WTC11 (cell line): Measurements from ENCODE around the gene PPP1R18. TPM values are rescaled to one million over a fixed set of nuclear protein-coding genes. Genes with fewer than 3 reads are reported as not detected.

ENCODE experiments used
- ATAC-seq: fragments of 200-7000 bp; cut with Tn5 transposase; 2 replicates; pipeline ENCODE4 v1.10.0; 2021; ENCODE audit warnings: mild to moderate bottlenecking, moderate library complexity
- CTCF ChIA-PET: fragments of 300-600 bp; sonication (Branson Sonifier 250); formaldehyde crosslinking; loops from one replicate; lab custom pipeline; 2021; ENCODE audit warnings: antibody characterized with exemption; lab: Charles Lee
- POLR2A ChIA-PET: fragments of 350-600 bp; sonication (Branson Sonifier 250); formaldehyde crosslinking; loops from one replicate; lab custom pipeline; 2021; ENCODE audit warnings: antibody characterized with exemption; lab: Charles Lee
- DNase-seq: peaks from one replicate; pipeline ENCODE4 v3.0.0; 2021; ENCODE audit warnings: low spot score
- H3K27ac Mint-ChIP-seq: 2 replicates; pipeline ENCODE4 v1.8.0; 2021; ENCODE audit warnings: mixed read lengths
- H3K27me3 Mint-ChIP-seq: 2 replicates; pipeline ENCODE4 v1.8.0; 2021; ENCODE audit warnings: low read depth, mild to moderate bottlenecking, moderate library complexity, mixed read lengths
- H3K36me3 Mint-ChIP-seq: 2 replicates; pipeline ENCODE4 v1.8.0; 2021; ENCODE audit warnings: mixed read lengths
- H3K4me1 Mint-ChIP-seq: 2 replicates; pipeline ENCODE4 v1.8.0; 2022; ENCODE audit warnings: mixed read lengths
- H3K4me3 Mint-ChIP-seq: 2 replicates; pipeline ENCODE4 v1.8.0; 2021; ENCODE audit warnings: mild to moderate bottlenecking, moderate library complexity, mixed read lengths
- H3K9me3 Mint-ChIP-seq: 2 replicates; pipeline ENCODE4 v1.8.0; 2021; ENCODE audit warnings: mixed read lengths
- ARID4B ChIP-seq: sonication (generic); formaldehyde crosslinking; IDR thresholded peaks from 2 replicates; pipeline ENCODE4 v1.8.0; 2023; ENCODE audit warnings: missing genetic modification reagents, mild to moderate bottlenecking, borderline replicate concordance
- ATF1 ChIP-seq: sonication (generic); formaldehyde crosslinking; IDR thresholded peaks from 2 replicates; pipeline ENCODE4 v1.8.1; 2023; ENCODE audit warnings: mild to moderate bottlenecking, moderate library complexity, missing genetic modification reagents
- CBFB ChIP-seq: sonication (generic); formaldehyde crosslinking; IDR thresholded peaks from 2 replicates; pipeline ENCODE4 v1.8.1; 2022; ENCODE audit warnings: mild to moderate bottlenecking, low read depth, missing genetic modification reagents
- CREM ChIP-seq: sonication (generic); formaldehyde crosslinking; IDR thresholded peaks from 2 replicates; pipeline ENCODE4 v1.8.1; 2022; ENCODE audit warnings: mild to moderate bottlenecking, missing genetic modification reagents, moderate library complexity
- ERG ChIP-seq: fragments of 250-450 bp; sonication (Bioruptor Pico); IDR thresholded peaks from 2 replicates; pipeline ENCODE4 v1.8.0; 2021; ENCODE audit warnings: mild to moderate bottlenecking
- ETV6 ChIP-seq: sonication (generic); formaldehyde crosslinking; IDR thresholded peaks from 2 replicates; pipeline ENCODE4 v1.8.1; 2022; ENCODE audit warnings: mild to moderate bottlenecking, missing genetic modification reagents
- GRHL2 ChIP-seq: fragments of 250-450 bp; sonication (Bioruptor Pico); IDR thresholded peaks from 2 replicates; pipeline ENCODE4 v1.8.0; 2022; ENCODE audit warnings: mild to moderate bottlenecking, moderate library complexity; ENCODE audit not compliant: insufficient replicate concordance, severe bottlenecking
- NFYB ChIP-seq: sonication (generic); formaldehyde crosslinking; conservative IDR thresholded peaks from 2 replicates; pipeline ENCODE4 v1.8.0; 2022; ENCODE audit warnings: low read depth, missing genetic modification reagents
- SP1 ChIP-seq: sonication (generic); formaldehyde crosslinking; conservative IDR thresholded peaks from 2 replicates; pipeline ENCODE4 v1.8.1; 2022; ENCODE audit warnings: missing genetic modification reagents
- TCF7 ChIP-seq: sonication (generic); formaldehyde crosslinking; IDR thresholded peaks from 2 replicates; pipeline ENCODE4 v1.8.0; 2022; ENCODE audit warnings: mild to moderate bottlenecking, low read depth, missing genetic modification reagents, moderate library complexity
- TP53 ChIP-seq: sonication (generic); formaldehyde crosslinking; IDR thresholded peaks from 2 replicates; pipeline ENCODE4 v1.8.1; 2023; ENCODE audit warnings: mild to moderate bottlenecking, missing genetic modification reagents
- ZNF138 ChIP-seq: sonication (generic); formaldehyde crosslinking; conservative IDR thresholded peaks from 2 replicates; pipeline ENCODE4 v1.8.1; 2022; ENCODE audit warnings: mild to moderate bottlenecking, moderate library complexity, missing genetic modification reagents
- ZNF219 ChIP-seq: sonication (generic); formaldehyde crosslinking; IDR thresholded peaks from 2 replicates; pipeline ENCODE4 v1.8.0; 2023; ENCODE audit warnings: missing genetic modification reagents, mild to moderate bottlenecking, borderline replicate concordance
- ZNF396 ChIP-seq: fragments of 250-450 bp; sonication (Bioruptor Pico); IDR thresholded peaks from 2 replicates; pipeline ENCODE4 v1.8.0; 2021; ENCODE audit warnings: mild to moderate bottlenecking, moderate library complexity, borderline replicate concordance
- total RNA-seq: library from RNA; stranded (reverse); gene quantifications from 3 replicates; pipeline ENCODE4 v1.2.3, GENCODE V29; 2021
- TF ChIP-seq, protein P1 (sequence below): sonication (generic); formaldehyde crosslinking; conservative IDR thresholded peaks from 2 replicates; pipeline ENCODE4 v1.8.1; 2023; ENCODE audit warnings: mild to moderate bottlenecking, low read depth, missing genetic modification reagents, moderate library complexity
- TF ChIP-seq, protein P2 (sequence below): fragments of 250-450 bp; sonication (Bioruptor Pico); IDR thresholded peaks from 2 replicates; pipeline ENCODE4 v1.9.0; 2021; ENCODE audit warnings: mild to moderate bottlenecking
- TF ChIP-seq, protein P3 (sequence below): sonication (generic); formaldehyde crosslinking; IDR thresholded peaks from 2 replicates; pipeline ENCODE4 v1.8.0; 2022; ENCODE audit warnings: missing genetic modification reagents
- TF ChIP-seq, protein P4 (sequence below): sonication (generic); formaldehyde crosslinking; conservative IDR thresholded peaks from 2 replicates; pipeline ENCODE4 v1.8.1; 2022; ENCODE audit warnings: mild to moderate bottlenecking, missing genetic modification reagents
- TF ChIP-seq, protein P5 (sequence below): sonication (generic); formaldehyde crosslinking; IDR thresholded peaks from 2 replicates; pipeline ENCODE4 v1.8.1; 2022; ENCODE audit warnings: mild to moderate bottlenecking, missing genetic modification reagents, moderate library complexity, borderline replicate concordance

PPP1R18 gene
- total RNA-seq, 1 experiment from 2014 or later, result 36.5 TPM

DNA sequence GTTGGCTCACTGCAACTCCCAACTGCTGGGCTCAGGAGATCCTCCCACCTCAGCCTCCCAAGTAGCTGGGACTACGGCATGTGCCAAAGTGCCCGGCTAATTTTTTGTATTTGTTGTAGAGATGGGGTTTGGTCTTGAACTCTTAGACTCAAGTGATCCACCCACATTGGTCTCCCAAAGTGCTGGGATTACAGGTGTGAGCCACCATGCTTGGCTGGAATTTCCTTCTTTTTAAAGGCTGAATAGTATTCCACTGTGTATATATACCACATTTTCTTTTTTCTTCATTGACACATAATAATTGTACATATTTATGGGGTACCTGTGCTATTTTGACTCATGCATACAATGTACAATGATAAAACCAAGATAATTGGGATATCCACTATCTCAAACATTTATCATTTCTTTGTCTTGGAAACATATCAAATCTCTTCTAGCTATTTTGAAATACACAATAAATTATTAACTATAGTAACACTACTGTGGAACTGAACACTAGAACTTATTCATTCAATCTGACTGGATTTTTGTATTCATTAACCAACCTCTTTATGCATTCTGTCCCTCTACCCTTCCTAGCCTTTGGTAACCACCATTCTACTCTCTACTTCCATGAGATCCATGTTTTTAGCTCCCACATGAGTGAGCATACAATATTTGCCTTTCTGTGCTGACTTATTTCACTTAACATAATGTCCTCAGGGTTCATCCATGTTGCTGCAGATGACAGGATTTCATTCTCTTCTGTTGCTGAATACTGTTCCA is 22.8 kb upstream of the PPP1R18 start:
- DNase-seq (no peak), ATAC-seq (no peak)
- Mint-ChIP-seq H3K36me3 (peaks cover 82% of the 10 kb centered on the region), H3K27me3 (no peaks in the 10 kb centered on the region), H3K4me3 (no peak overlapping the region), H3K4me1 (peaks cover 14% of the 10 kb centered on the region), H3K9me3 (no peaks in the 10 kb centered on the region), H3K27ac (no peak overlapping the region)
- POLR2A ChIA-PET, result no interaction called here
- CTCF ChIA-PET, result interaction anchor here (1.4 to 1.7 kb wide), 2 partner anchors 21 to 30 kb away, joined by 4 to 5 read pairs; no protein-coding TSS in a partner anchor
- TF ChIP-seq ZNF396 (CRISPR knock-in tag), result no peak
- no peak for TF ChIP-seq ZNF138 (CRISPR knock-in tag)
- TF ChIP-seq, protein P1, sequence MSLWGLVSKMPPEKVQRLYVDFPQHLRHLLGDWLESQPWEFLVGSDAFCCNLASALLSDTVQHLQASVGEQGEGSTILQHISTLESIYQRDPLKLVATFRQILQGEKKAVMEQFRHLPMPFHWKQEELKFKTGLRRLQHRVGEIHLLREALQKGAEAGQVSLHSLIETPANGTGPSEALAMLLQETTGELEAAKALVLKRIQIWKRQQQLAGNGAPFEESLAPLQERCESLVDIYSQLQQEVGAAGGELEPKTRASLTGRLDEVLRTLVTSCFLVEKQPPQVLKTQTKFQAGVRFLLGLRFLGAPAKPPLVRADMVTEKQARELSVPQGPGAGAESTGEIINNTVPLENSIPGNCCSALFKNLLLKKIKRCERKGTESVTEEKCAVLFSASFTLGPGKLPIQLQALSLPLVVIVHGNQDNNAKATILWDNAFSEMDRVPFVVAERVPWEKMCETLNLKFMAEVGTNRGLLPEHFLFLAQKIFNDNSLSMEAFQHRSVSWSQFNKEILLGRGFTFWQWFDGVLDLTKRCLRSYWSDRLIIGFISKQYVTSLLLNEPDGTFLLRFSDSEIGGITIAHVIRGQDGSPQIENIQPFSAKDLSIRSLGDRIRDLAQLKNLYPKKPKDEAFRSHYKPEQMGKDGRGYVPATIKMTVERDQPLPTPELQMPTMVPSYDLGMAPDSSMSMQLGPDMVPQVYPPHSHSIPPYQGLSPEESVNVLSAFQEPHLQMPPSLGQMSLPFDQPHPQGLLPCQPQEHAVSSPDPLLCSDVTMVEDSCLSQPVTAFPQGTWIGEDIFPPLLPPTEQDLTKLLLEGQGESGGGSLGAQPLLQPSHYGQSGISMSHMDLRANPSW (CRISPR knock-in tag), result no peak
- no peak for TF ChIP-seq SP1 (CRISPR knock-in tag)
- TF ChIP-seq, protein P2, sequence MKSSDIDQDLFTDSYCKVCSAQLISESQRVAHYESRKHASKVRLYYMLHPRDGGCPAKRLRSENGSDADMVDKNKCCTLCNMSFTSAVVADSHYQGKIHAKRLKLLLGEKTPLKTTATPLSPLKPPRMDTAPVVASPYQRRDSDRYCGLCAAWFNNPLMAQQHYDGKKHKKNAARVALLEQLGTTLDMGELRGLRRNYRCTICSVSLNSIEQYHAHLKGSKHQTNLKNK (CRISPR knock-in tag), result no peak
- no peak for TF ChIP-seq GRHL2 (CRISPR knock-in tag)
- TF ChIP-seq, protein P3, sequence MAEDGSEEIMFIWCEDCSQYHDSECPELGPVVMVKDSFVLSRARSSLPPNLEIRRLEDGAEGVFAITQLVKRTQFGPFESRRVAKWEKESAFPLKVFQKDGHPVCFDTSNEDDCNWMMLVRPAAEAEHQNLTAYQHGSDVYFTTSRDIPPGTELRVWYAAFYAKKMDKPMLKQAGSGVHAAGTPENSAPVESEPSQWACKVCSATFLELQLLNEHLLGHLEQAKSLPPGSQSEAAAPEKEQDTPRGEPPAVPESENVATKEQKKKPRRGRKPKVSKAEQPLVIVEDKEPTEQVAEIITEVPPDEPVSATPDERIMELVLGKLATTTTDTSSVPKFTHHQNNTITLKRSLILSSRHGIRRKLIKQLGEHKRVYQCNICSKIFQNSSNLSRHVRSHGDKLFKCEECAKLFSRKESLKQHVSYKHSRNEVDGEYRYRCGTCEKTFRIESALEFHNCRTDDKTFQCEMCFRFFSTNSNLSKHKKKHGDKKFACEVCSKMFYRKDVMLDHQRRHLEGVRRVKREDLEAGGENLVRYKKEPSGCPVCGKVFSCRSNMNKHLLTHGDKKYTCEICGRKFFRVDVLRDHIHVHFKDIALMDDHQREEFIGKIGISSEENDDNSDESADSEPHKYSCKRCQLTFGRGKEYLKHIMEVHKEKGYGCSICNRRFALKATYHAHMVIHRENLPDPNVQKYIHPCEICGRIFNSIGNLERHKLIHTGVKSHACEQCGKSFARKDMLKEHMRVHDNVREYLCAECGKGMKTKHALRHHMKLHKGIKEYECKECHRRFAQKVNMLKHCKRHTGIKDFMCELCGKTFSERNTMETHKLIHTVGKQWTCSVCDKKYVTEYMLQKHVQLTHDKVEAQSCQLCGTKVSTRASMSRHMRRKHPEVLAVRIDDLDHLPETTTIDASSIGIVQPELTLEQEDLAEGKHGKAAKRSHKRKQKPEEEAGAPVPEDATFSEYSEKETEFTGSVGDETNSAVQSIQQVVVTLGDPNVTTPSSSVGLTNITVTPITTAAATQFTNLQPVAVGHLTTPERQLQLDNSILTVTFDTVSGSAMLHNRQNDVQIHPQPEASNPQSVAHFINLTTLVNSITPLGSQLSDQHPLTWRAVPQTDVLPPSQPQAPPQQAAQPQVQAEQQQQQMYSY (CRISPR knock-in tag), result no peak
- no peak for TF ChIP-seq NFYB (CRISPR knock-in tag)
- no peak for TF ChIP-seq CREM
- TF ChIP-seq, protein P4, sequence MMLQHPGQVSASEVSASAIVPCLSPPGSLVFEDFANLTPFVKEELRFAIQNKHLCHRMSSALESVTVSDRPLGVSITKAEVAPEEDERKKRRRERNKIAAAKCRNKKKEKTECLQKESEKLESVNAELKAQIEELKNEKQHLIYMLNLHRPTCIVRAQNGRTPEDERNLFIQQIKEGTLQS, result no peak
- TF ChIP-seq TCF7 (CRISPR knock-in tag), result no peak
- no peak for TF ChIP-seq TP53
- no peak for TF ChIP-seq CBFB
- no peak for TF ChIP-seq ERG (CRISPR knock-in tag)
- TF ChIP-seq, all 79 proteins: peak for 0

DNA sequence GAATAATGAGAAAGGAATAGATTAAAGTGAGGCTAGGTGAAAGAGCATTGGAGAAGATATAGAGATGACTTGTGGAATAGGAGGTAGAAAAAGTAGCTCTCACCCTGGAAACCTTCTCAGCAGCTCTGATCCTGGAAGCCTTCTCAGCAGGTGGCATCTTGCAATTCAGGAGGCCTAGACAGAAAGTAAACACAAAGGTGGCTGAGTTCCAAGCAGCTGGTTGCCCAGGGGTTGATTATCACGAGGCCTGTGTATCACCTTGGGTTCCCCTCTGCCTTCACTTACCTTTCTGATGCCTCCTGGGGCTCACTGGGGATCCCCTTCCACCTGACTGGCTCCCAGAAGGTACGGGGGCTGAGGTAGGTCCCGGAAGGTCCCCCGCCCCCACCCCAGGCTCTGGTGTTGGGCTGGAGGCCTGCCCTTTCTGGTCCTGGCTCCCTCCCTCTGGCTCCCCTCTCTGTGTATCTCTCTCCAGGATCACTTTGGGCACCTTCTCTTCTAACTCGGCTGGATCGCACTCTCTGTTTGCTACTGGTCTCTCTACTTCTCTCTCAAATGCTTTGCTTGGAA is 20.9 kb upstream of the PPP1R18 start:
- H3K4me1 Mint-ChIP-seq, result peaks cover 14% of the 10 kb centered on the region
- no peaks in the 10 kb centered on the region; the same call in 1 of the 2 replicates for H3K27me3 Mint-ChIP-seq
- H3K9me3 Mint-ChIP-seq, result no peaks in the 10 kb centered on the region
- ChIA-PET POLR2A (interaction anchor here (1.1 kb wide), 1 partner anchor 10 kb away, joined by 4 read pairs; the partner anchor contains the start of gene MDC1), CTCF (interaction anchor here (1.5 to 3.0 kb wide), 2 partner anchors 23 to 28 kb away, joined by 6 to 16 read pairs; no protein-coding TSS in a partner anchor)
- DNase-seq (no peak), ATAC-seq (peak; percentile 51)
- H3K27ac Mint-ChIP-seq, result peak overlapping the region; percentile 47
- H3K4me3 Mint-ChIP-seq, result no peak overlapping the region
- peaks cover 80% of the 10 kb centered on the region for H3K36me3 Mint-ChIP-seq
- TF ChIP-seq ETV6 (CRISPR knock-in tag) (no peak), ATF1 (CRISPR knock-in tag) (no peak), SP1 (CRISPR knock-in tag) (no peak), ARID4B (CRISPR knock-in tag) (no peak), ZNF219 (CRISPR knock-in tag) (no peak), GRHL2 (CRISPR knock-in tag) (no peak)
- TF ChIP-seq, protein P5, sequence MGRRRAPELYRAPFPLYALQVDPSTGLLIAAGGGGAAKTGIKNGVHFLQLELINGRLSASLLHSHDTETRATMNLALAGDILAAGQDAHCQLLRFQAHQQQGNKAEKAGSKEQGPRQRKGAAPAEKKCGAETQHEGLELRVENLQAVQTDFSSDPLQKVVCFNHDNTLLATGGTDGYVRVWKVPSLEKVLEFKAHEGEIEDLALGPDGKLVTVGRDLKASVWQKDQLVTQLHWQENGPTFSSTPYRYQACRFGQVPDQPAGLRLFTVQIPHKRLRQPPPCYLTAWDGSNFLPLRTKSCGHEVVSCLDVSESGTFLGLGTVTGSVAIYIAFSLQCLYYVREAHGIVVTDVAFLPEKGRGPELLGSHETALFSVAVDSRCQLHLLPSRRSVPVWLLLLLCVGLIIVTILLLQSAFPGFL (CRISPR knock-in tag), result no peak
